K562 (cell line): ENCODE measurements around the gene LLCFC1. TPM values are rescaled to one million over a fixed set of nuclear protein-coding genes. Genes with fewer than 3 reads are reported as not detected.

Experiments
- CLOCK ChIP-seq: fragments of 250-450 bp; sonication (Bioruptor Pico); IDR thresholded peaks from 2 replicates; pipeline ENCODE4 v1.4.0; 2020; ENCODE audit warnings: mild to moderate bottlenecking, moderate library complexity, borderline replicate concordance
- GABPB2 ChIP-seq: fragments of 250-450 bp; sonication (Bioruptor Pico); conservative IDR thresholded peaks from 2 replicates; pipeline ENCODE4 v1.5.1; 2021; ENCODE audit warnings: mild to moderate bottlenecking
- HDAC2 ChIP-seq: fragments of 450-650 bp; IDR thresholded peaks from 2 replicates; pipeline ENCODE4 v1.6.1; 2016; ENCODE audit warnings: mild to moderate bottlenecking
- MBD2 ChIP-seq: sonication (generic); IDR thresholded peaks from 2 replicates; pipeline ENCODE4 v1.6.1; 2016; ENCODE audit warnings: low read depth, borderline replicate concordance
- OTX1 ChIP-seq: fragments of 450-650 bp; formaldehyde crosslinking; IDR thresholded peaks from 2 replicates; pipeline ENCODE4 v1.4.0; 2022; ENCODE audit warnings: mild to moderate bottlenecking
- PATZ1 ChIP-seq: fragments of 250-450 bp; sonication (Bioruptor Pico); IDR thresholded peaks from 2 replicates; pipeline ENCODE4 v1.5.0; 2020; ENCODE audit warnings: mild to moderate bottlenecking, borderline replicate concordance
- PHB ChIP-seq: fragments of 250-450 bp; sonication (Bioruptor Pico); IDR thresholded peaks from 2 replicates; pipeline ENCODE4 v1.5.0; 2021
- PML ChIP-seq: IDR thresholded peaks from 2 replicates; pipeline ENCODE4 v1.6.1; 2012; ENCODE audit warnings: low read length, inconsistent platforms
- SUPT5H ChIP-seq: fragments of 450-650 bp; IDR thresholded peaks from 2 replicates; pipeline ENCODE4 v1.6.1; 2016
- TBP ChIP-seq: optimal IDR thresholded peaks from 2 replicates; pipeline ENCODE3; 2011; ENCODE audit warnings: low read depth, low read length, improper control_type of control experiment
- THRB ChIP-seq: fragments of 450-650 bp; formaldehyde crosslinking; conservative IDR thresholded peaks from 2 replicates; pipeline ENCODE4 v1.4.0; 2022; ENCODE audit warnings: mild to moderate bottlenecking, missing genetic modification characterization
- ZNF609 ChIP-seq: sonication (generic); formaldehyde crosslinking; IDR thresholded peaks from 2 replicates; pipeline ENCODE4 v1.8.1; 2023; ENCODE audit warnings: missing genetic modification reagents, mild to moderate bottlenecking, borderline replicate concordance
- ZNF79 ChIP-seq: fragments of 250-450 bp; sonication (Bioruptor Pico); IDR thresholded peaks from 2 replicates; pipeline ENCODE4 v1.4.0; 2020; ENCODE audit warnings: low read depth, mild to moderate bottlenecking, moderate library complexity
- polyA plus RNA-seq, 8 experiments: library from polyadenylated mRNA; depleted of rRNA in 4 of 8; stranded (reverse) in 5 of 8; unstranded in 3 of 8; fragments of >200 nt; fragmentation: Nextera tagmentation in 2 of 8; fragmentation: Illumina TruSeq in 1 of 8; extraction: Ambion mirVana in 2 of 8; extraction: Trizol in 1 of 8; gene quantifications; 2 replicates each; pipeline versions ENCODE4 v1.2.1 to v1.2.3, GENCODE V29; 2011 to 2014; ENCODE audit warnings: inconsistent platforms in 1 of 8, missing spikeins in 1 of 8
- total RNA-seq, 7 experiments: library from RNA; depleted of rRNA in 6 of 7; stranded (reverse); fragments of >200 nt in 6 of 7; fragmentation: Illumina TruSeq in 2 of 7; extraction: Trizol in 2 of 7; gene quantifications; 2 replicates each; pipeline versions ENCODE4 v1.2.1 to v1.2.3, GENCODE V29; 2011 to 2021; ENCODE audit warnings: low replicate concordance in 1 of 7
- TF ChIP-seq, protein P1 (sequence below): fragments of 250-450 bp; sonication (Bioruptor Pico); IDR thresholded peaks from 2 replicates; pipeline ENCODE4 v1.8.0; 2022; ENCODE audit warnings: inconsistent platforms, mild to moderate bottlenecking, moderate library complexity, borderline replicate concordance

The LLCFC1 gene
- total and polyA plus RNA-seq, 9 of the 15 experiments (the other 6 are each of a cell fraction or from before 2014, with no cell fraction given) = not detected

DNA sequence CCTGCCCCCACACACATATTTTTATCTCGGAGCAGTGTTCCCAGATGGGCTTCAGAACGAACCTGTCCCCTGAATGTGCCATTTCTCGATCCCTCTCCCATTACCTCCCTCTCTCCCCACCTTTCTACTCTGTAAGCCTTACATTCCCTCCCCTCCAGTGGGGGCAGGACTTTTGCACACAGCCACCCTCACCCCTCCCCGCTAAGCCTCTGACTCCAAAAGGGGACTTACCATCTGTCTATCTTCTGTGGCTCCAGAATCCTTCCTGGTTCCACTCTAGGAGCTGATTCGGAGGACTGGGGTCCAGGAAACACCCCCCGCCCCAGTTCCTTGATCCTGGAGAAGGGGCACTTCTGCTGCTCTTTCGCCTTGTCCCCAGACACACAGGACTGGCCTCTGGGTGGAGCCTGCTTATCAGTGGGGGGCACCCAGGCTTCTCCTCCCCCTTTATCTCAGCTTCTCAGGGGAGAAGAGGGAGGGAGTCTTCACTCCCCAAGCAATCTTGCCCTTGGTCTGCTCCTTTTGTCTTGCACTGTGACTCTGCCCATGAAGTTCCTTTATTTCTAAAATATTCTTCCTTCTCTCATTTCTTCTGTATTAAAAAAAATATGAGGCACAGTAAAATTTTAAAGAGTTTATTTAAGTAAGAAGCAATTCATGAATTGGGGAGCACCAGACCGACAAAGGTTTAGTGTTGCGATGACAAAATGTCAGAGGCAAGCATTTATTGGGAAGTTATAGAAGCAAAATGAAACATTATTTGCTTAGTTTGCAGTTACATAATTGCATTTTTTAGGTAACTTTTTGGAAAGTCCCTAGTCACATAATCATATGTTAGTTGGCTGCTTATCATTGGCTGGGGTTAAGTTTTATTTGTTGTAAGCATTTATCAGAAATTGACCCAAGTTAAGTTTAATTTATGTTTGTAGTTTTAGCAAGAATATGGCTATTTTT is 23.0 kb downstream of the LLCFC1 start, which contains the start of gene KEL (continued):
- TF ChIP-seq CLOCK (CRISPR knock-in tag) = no peak; the same call in 1 of the 2 replicates
- TF ChIP-seq THRB (CRISPR knock-in tag) = no peak
- TF ChIP-seq PATZ1 (CRISPR knock-in tag) = no peak; the same call in 1 of the 2 replicates
- TF ChIP-seq ZNF609 (CRISPR knock-in tag) = peak; percentile 61; the same call in 1 of the 2 replicates
- peak; percentile 89; the same call in 1 of the 2 replicates for TF ChIP-seq PML
- no peak for TF ChIP-seq PHB (CRISPR knock-in tag)
- TF ChIP-seq, protein P1, sequence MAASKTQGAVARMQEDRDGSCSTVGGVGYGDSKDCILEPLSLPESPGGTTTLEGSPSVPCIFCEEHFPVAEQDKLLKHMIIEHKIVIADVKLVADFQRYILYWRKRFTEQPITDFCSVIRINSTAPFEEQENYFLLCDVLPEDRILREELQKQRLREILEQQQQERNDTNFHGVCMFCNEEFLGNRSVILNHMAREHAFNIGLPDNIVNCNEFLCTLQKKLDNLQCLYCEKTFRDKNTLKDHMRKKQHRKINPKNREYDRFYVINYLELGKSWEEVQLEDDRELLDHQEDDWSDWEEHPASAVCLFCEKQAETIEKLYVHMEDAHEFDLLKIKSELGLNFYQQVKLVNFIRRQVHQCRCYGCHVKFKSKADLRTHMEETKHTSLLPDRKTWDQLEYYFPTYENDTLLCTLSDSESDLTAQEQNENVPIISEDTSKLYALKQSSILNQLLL (CRISPR knock-in tag) = no peak
- TF ChIP-seq OTX1 (CRISPR knock-in tag) = no peak; the same call in 1 of the 2 replicates
- no peak for TF ChIP-seq GABPB2 (CRISPR knock-in tag)
- peak; percentile 76 for TF ChIP-seq TBP
- no peak for TF ChIP-seq ZNF79 (CRISPR knock-in tag)
- peak; percentile 82 for TF ChIP-seq HDAC2
- TF ChIP-seq SUPT5H = peak; percentile 78
- 0 out of 2 replicates have a peak, but pooled peaks have one; percentile 72 for TF ChIP-seq MBD2
